Activated CD8-positive, alpha-beta memory T cell treated with anti-CD3 and anti-CD28 coated beads, Interleukin-2, amount 50 U/mL, for 1 hour (primary cell): ENCODE data around the gene NELFE.
"Not testable (repeated sequence)": the region's sequence is repeated elsewhere in the genome, so short reads cannot be mapped to it uniquely, and the experiment has no call there.

ENCODE experiments used
- DNase-seq: peaks from one replicate; pipeline ENCODE4 v3.0.0-alpha.2; 2020; ENCODE audit errors: extremely low read depth

Gene NELFE

GRCh38 chr6:31919624-31920303 is 39.0 kb downstream of the NELFE start:
- no peak for DNase-seq

GRCh38 chr6:31918069-31918720 is 40.6 kb downstream of the NELFE start:
- DNase-seq = no peak

- no peak for DNase-seq
These were observed 43.0 kb downstream of the NELFE start for GRCh38 chr6:31915756-31916155.

GRCh38 chr6:31915351-31915750 is 43.4 kb downstream of the NELFE start:
- DNase-seq = no peak

- DNase-seq = no peak
These were observed 46.8 kb downstream of the NELFE start for GRCh38 chr6:31911826-31912585.

GRCh38 chr6:31909298-31909697 is 49.5 kb downstream of the NELFE start:
- DNase-seq = not testable (repeated sequence)

- DNase-seq = no peak
These were observed 50.0 kb downstream of the NELFE start for GRCh38 chr6:31908791-31909190.

GRCh38 chr6:31908255-31908654 is 50.5 kb downstream of the NELFE start:
- not testable (repeated sequence) for DNase-seq

- no peak for DNase-seq
These were observed 51.5 kb downstream of the NELFE start for GRCh38 chr6:31907158-31907813.

- not testable (repeated sequence) for DNase-seq
These were observed 52.0 kb downstream of the NELFE start for GRCh38 chr6:31906727-31907126.

GRCh38 chr6:31906122-31906521 is 52.6 kb downstream of the NELFE start:
- no peak for DNase-seq

GRCh38 chr6:31905041-31905440 is 53.7 kb downstream of the NELFE start:
- DNase-seq = no peak

GRCh38 chr6:31903957-31904356 is 54.8 kb downstream of the NELFE start:
- no peak for DNase-seq
